Smooth muscle cell (in vitro differentiated cells): ENCODE results near the gene CDHR3. TPM values are rescaled to one million over a fixed set of nuclear protein-coding genes. Genes with fewer than 3 reads are reported as not detected.

Experiments used
- DNase-seq: peaks from one replicate; lab custom pipeline; 2025; ENCODE audit not compliant: unreplicated experiment; lab: John Stamatoyannopoulos, UW
- H2AFZ ChIP-seq: fragments of 200-600 bp; sonication (generic); 2 replicates; pipeline ENCODE4 v1.6.0; 2016; ENCODE audit warnings: antibody characterized with exemption, low read depth, mild to moderate bottlenecking
- H3F3A ChIP-seq: fragments of 200-600 bp; sonication (generic); 2 replicates; pipeline ENCODE4 v1.6.0; 2017; ENCODE audit warnings: antibody characterized with exemption, low read depth
- H3K27ac ChIP-seq: fragments of 200-600 bp; sonication (generic); 2 replicates; pipeline ENCODE4 v1.5.1; 2016; ENCODE audit warnings: low read depth, mild to moderate bottlenecking
- H3K27me3 ChIP-seq: fragments of 200-600 bp; sonication (generic); 2 replicates; pipeline ENCODE4 v1.6.1; 2016; ENCODE audit warnings: low read depth, mild to moderate bottlenecking
- H3K36me3 ChIP-seq: fragments of 200-600 bp; sonication (generic); 2 replicates; pipeline ENCODE4 v1.5.1; 2016; ENCODE audit warnings: low read depth
- H3K4me1 ChIP-seq: fragments of 200-600 bp; sonication (generic); 2 replicates; pipeline ENCODE4 v1.5.1; 2016; ENCODE audit warnings: low read depth
- H3K4me2 ChIP-seq: fragments of 200-600 bp; sonication (generic); 2 replicates; pipeline ENCODE4 v1.6.0; 2016; ENCODE audit warnings: mild to moderate bottlenecking
- H3K4me3 ChIP-seq: fragments of 200-600 bp; sonication (generic); 2 replicates; pipeline ENCODE4 v1.5.1; 2016; ENCODE audit warnings: mild to moderate bottlenecking
- H3K79me2 ChIP-seq: fragments of 200-600 bp; sonication (generic); 2 replicates; pipeline ENCODE4 v1.6.0; 2016; ENCODE audit warnings: low read depth, mild to moderate bottlenecking
- H3K9ac ChIP-seq: fragments of 200-600 bp; sonication (generic); 2 replicates; pipeline ENCODE4 v1.6.0; 2016; ENCODE audit warnings: low read depth
- H3K9me3 ChIP-seq: fragments of 200-600 bp; sonication (generic); replicated peaks from 2 replicates; pipeline ENCODE4 v1.5.1; 2016; ENCODE audit warnings: low read depth
- H4K20me1 ChIP-seq: fragments of 200-600 bp; sonication (generic); 2 replicates; pipeline ENCODE4 v1.6.0; 2016; ENCODE audit warnings: low read depth
- CTCF ChIP-seq: fragments of 200-600 bp; sonication (generic); IDR thresholded peaks from 2 replicates; pipeline ENCODE4 v1.5.1; 2017; ENCODE audit warnings: borderline replicate concordance, mild to moderate bottlenecking, antibody characterized with exemption; ENCODE audit not compliant: insufficient read depth, poor library complexity, severe bottlenecking
- WGBS: methylation state at CpG from one replicate; pipeline ENCODE4 v1.1.7; 2016; ENCODE audit warnings: low lambda C conversion rate; 5-methylcytosine and 5-hydroxymethylcytosine counted together
- polyA plus RNA-seq: library from polyadenylated mRNA; unstranded; fragments of >200 nt; fragmentation: Nextera tagmentation; extraction: Ambion mirVana; gene quantifications from 2 replicates; pipeline ENCODE4 v1.2.1, GENCODE V29; 2016
- total RNA-seq: library from RNA; depleted of rRNA; stranded (reverse); fragments of >200 nt; gene quantifications from 2 replicates; pipeline ENCODE4 v1.2.3, GENCODE V29; 2014

Gene CDHR3
- total and polyA plus RNA-seq, 2 experiments from 2014 or later: 0.31 to 1.7 TPM

- Histone ChIP-seq H3K27me3 (no peaks in the 10 kb centered on the region), H3K27ac (no peak overlapping the region), H3K9me3 (no peaks in the 10 kb centered on the region), H4K20me1 (no peaks in the 10 kb centered on the region), H3F3A (no peaks in the 10 kb centered on the region), H3K79me2 (no peaks in the 10 kb centered on the region), H3K4me2 (no peak overlapping the region), H3K4me3 (no peak overlapping the region), H3K4me1 (no peaks in the 10 kb centered on the region), H3K36me3 (no peaks in the 10 kb centered on the region), H3K9ac (no peak overlapping the region), H2AFZ (no peak overlapping the region)
- 95% methylated on average over 3 of the region's 3 CpGs for WGBS
- no peak for TF ChIP-seq CTCF
- no peak for DNase-seq
Observed at GRCh38 chr7:105958012-105958411, 5.1 kb upstream of the CDHR3 start.

GRCh38 chr7:105962353-105962752, 711 bp upstream of the CDHR3 start:
- Histone ChIP-seq H3K79me2 (no peaks in the 10 kb centered on the region), H3F3A (no peaks in the 10 kb centered on the region), H3K9ac (no peak overlapping the region), H3K27ac (no peak overlapping the region), H3K4me1 (no peaks in the 10 kb centered on the region), H3K36me3 (no peaks in the 10 kb centered on the region), H3K4me3 (no peak overlapping the region), H2AFZ (no peak overlapping the region), H3K27me3 (no peaks in the 10 kb centered on the region), H4K20me1 (no peaks in the 10 kb centered on the region), H3K9me3 (no peaks in the 10 kb centered on the region), H3K4me2 (no peak overlapping the region)
- WGBS: 82% methylated on average over 7 of the region's 7 CpGs
- no peak for TF ChIP-seq CTCF
- no peak for DNase-seq

- H3K9ac ChIP-seq: no peak overlapping the region
- H3K79me2 ChIP-seq: no peaks in the 10 kb centered on the region
- H3K9me3 ChIP-seq: no peaks in the 10 kb centered on the region
- DNase-seq: no peak
- no peaks in the 10 kb centered on the region for H3K4me1 ChIP-seq
- H3K27me3 ChIP-seq: no peaks in the 10 kb centered on the region
- no peak overlapping the region for H3K27ac ChIP-seq
- H3K36me3 ChIP-seq: no peaks in the 10 kb centered on the region
- H2AFZ ChIP-seq: no peak overlapping the region
- 94% methylated on average over 2 of the region's 2 CpGs for WGBS
- H3F3A ChIP-seq: no peaks in the 10 kb centered on the region
- no peak overlapping the region for H3K4me3 ChIP-seq
- H4K20me1 ChIP-seq: no peaks in the 10 kb centered on the region
- no peak for TF ChIP-seq CTCF
- no peak overlapping the region for H3K4me2 ChIP-seq
Observed at GRCh38 chr7:105971845-105972244, 8.8 kb downstream of the CDHR3 start.

GRCh38 chr7:105972276-105972675, 9.2 kb downstream of the CDHR3 start:
- Histone ChIP-seq H3F3A (no peaks in the 10 kb centered on the region), H3K9ac (no peak overlapping the region), H3K9me3 (no peaks in the 10 kb centered on the region), H3K4me3 (no peak overlapping the region), H3K27me3 (no peaks in the 10 kb centered on the region), H2AFZ (no peak overlapping the region), H3K4me1 (no peaks in the 10 kb centered on the region), H3K4me2 (no peak overlapping the region), H3K79me2 (no peaks in the 10 kb centered on the region), H3K27ac (no peak overlapping the region), H4K20me1 (no peaks in the 10 kb centered on the region), H3K36me3 (no peaks in the 10 kb centered on the region)
- no peak for DNase-seq
- WGBS: 93% methylated on average over 4 of the region's 4 CpGs
- TF ChIP-seq CTCF: no peak
